DMS79 treated with DMSO at 0.1 percent for 48 hours (cell line): ENCODE data around the gene POU2F2.

ENCODE experiments used
- DNase-seq: peaks from one replicate; lab custom pipeline; 2025; lab: John Stamatoyannopoulos, UW

POU2F2 gene

GRCh38 chr19:42079886-42080763 is 52.1 kb downstream of the POU2F2 start:
- no peak for DNase-seq

DNA sequence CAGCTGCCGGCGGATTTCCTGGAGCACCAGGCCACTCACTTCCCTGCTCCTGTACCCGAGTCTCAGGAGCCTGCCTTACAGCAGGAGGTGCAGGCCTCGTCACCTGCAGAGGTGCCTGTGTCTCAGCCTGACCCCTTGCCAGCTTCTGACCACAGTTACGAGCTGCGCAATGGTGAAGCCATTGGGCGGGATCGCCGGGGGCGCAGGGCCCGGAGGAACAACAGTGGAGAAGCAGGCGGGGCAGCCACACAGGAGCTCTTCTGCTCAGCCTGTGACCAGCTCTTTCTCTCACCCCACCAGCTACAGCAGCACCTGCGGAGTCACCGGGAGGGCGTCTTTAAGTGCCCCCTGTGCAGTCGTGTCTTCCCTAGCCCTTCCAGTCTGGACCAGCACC is 53.0 kb downstream of the POU2F2 start:
- no peak for DNase-seq

DNA sequence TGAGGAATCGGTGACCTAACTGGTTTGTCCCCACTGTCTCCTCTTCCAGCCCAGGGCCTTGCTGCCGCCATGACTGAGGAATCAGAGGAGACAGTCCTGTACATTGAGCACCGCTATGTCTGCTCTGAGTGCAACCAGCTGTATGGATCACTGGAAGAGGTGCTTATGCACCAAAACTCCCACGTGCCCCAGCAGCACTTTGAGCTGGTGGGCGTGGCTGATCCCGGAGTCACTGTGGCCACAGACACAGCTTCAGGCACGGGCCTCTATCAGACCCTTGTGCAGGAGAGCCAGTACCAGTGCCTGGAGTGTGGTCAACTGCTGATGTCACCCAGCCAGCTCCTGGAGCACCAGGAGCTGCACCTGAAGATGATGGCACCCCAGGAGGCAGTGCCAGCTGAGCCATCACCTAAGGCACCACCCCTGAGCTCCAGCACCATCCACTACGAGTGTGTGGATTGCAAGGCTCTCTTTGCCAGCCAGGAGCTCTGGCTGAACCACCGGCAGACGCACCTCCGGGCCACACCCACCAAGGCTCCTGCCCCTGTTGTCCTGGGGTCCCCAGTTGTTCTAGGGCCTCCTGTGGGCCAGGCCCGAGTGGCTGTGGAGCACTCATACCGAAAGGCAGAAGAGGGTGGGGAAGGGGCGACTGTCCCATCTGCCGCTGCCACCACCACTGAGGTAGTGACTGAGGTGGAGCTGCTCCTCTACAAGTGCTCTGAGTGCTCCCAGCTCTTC is 53.5 kb downstream of the POU2F2 start:
- no peak for DNase-seq

- no peak for DNase-seq
Measured at GRCh38 chr19:42078058-42078457, 54.2 kb downstream of the POU2F2 start.

DNA sequence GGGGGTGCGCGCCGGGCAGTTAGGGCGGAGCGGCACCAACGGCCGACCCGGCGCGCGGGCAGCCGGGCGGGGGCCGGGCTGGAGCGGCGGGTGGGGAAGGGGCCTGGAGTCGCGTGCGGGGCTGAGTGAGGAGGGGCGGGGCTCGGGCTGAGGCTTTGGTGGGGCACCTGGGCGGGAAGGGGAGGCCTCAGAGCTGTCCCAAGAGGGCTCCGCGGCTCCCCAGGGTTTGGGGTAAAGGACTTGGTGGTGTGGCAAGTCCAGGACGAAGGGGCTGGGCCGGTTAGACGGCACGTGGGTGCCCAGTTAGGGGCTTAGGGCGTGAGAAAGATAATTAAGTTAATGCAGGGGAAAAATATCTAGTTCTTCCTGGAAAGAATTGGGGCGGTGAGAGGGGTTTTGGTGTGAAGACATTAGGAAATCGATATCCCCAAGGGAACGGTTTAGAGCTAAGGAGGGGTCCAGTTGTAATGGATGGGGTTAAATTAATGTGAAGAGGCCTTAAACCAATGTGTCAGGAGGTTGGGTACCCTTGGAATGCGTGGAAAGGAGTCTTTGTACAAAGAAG is 55.8 kb downstream of the POU2F2 start:
- DNase-seq: no peak

- DNase-seq: peak; percentile 99
Measured at GRCh38 chr19:42075616-42076379, 56.4 kb downstream of the POU2F2 start, which contains the start of gene ZNF574. Gene ZNF574 (plus strand): TSS chr19:42076166. CDS start chr19:42078607, 2,441 bp downstream.

DNA sequence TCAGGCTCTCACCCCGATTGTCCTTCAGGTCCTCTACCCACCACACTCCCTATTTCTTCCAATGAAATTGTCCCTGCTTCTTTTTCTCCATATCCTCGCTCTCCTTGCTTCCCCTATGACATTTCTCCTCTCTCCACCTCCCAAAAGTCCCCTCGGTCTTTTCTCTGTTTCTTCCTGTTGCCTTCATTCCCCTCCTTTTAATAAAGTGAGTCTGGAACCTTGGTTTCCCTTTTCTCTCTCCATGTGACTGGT is 57.0 kb downstream of the POU2F2 start:
- peak; percentile 73 for DNase-seq

GRCh38 chr19:42074513-42075363 is 57.5 kb downstream of the POU2F2 start:
- DNase-seq: no peak

DNA sequence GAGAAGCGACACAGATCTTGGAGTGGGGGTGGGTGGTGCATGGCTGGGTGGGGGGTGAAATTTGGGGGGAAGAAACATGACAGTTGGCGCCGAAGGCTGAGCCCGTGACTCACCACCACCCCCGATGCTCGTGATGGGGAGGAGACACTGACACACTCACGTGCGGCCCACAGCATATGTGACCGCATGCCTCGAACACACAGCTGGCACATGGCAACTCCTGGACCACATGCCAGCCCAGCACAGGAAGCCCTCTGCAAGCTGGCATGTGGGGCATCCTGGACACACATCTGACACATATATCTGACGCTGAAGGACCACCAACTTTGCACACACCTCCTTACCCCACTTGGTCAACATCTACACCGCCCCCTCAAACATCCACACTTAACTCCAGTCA is 61.0 kb downstream of the POU2F2 start:
- no peak for DNase-seq

DNA sequence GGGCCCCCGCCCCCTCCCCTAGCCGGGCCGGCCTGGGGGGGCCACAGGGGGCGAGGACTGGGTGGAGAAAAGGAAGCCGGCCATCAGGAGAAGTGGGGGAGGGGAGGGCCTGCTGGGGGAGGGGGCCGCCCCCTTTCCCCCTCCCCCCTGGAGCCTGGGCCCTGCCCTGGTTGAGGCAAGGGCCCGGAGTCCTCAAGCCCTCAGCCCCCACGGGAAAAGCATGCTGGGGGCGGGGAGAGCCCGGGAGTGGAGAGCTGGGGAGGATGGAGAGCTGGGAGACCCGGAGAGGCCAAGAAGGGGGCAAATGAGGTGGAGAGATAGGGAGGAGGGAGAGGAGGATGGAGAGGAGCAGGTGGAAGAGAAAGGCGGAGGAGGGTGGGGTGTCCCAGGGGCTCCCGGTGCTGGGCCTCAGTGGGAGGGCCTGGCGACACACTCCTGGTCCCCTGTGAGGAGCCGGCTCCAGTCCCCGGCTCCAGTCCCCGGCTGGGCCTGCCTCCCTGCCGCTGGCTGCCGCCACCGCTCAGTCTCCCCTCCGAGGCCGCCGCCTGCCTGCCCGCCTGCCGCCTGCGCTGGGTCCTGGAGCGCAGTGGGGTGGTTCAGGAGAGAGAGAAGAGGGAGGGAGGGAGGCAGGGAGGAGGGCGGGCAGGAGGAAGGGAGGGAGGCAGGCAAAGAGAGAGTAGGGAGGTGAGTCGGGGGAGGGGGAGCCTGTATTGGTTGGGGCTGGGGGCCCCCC is 62.5 kb downstream of the POU2F2 start, which contains the start of gene GRIK5:
Gene GRIK5, minus strand, starts transcription at position 588 of the 733 bp plus-strand sequence. CDS start 4,436 bp downstream, outside the sequence.
- peak; percentile 58 for DNase-seq

DNA sequence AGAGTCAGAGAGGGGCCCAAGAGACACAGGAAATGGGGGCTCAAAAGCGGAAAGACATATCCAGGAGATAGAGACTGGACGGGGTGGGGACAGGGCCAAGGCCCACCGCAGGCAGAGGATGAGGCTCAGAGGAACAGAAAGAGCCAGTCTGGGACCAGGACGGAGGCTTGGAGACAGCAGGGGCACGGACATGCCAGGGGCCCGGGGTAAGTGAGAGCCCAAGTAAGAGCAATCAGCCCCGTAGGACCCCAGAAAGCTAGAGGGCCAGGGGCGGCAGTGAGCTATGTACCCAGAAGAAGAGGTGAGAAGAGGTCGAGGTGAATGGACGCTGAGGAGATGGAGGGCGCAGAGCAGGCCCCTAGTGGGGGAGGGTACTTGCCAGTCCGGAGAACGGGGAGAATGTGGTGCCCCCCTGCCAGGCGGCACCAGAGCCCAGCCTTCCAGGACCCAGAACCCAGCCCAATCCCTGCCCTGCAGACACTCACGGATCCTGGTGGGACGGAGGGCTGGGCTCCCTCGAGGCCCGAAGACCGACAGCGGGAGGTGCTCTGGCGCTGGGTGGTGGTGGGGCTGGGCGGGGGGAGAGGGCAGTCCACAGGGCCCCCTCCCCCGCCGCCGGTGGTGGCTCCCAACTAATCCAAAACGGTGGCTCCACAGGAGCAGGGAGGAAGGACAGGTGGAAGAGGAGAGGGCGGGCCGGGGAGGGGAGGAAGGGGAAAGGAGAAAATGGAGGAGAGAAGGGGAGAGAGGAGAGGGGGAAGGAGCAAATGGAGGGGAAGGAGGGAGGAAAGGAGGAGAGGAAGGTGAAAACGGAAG is 63.3 kb downstream of the POU2F2 start:
- peak; percentile 18 for DNase-seq

- DNase-seq: no peak
Measured at GRCh38 chr19:42068361-42068755, 63.9 kb downstream of the POU2F2 start.

- no peak for DNase-seq
Measured at GRCh38 chr19:42067315-42067888, 64.8 kb downstream of the POU2F2 start.

- DNase-seq: peak; percentile 40
Measured at GRCh38 chr19:42066075-42066754, 66.0 kb downstream of the POU2F2 start.

GRCh38 chr19:42065511-42065910 is 66.7 kb downstream of the POU2F2 start:
- DNase-seq: no peak

DNA sequence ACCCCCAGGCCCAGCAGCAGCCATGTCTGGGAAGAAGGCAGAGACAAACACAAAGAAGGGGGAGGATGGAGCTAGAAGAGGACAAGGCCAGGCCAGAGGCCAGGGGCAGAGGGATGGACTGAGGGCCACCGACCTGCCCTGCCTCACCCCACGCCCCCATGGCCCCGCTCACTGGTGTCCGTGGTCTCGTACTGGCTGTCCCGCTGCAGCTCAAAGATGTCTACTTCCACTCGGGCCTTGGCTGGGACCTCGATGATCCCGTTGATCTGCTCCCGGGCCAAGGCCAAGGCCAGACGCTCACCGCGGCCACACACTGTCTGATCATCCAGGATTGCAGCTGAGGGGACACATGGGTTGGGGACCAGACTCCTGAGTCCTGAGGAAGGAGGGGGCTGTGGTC is 67.2 kb downstream of the POU2F2 start:
- DNase-seq: no peak

DNA sequence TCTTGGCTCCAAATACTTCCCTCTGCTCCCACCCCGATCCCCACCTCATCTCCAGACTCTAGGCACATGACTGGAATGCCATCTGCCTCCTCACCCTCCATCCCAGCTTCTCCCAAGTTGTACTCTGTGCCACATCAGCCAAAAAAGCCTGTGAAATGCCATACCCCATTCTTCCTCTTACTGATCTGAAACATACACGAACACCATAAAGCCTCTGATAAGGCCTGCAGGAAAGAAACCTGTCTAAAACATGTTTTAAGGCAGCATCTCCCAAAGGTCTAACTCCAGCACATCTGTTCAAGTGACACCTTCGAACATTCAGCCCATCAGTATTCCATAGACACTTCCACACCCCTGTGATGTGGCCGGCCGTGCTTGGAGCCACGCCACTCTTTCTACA is 67.8 kb downstream of the POU2F2 start:
- no peak for DNase-seq

DNA sequence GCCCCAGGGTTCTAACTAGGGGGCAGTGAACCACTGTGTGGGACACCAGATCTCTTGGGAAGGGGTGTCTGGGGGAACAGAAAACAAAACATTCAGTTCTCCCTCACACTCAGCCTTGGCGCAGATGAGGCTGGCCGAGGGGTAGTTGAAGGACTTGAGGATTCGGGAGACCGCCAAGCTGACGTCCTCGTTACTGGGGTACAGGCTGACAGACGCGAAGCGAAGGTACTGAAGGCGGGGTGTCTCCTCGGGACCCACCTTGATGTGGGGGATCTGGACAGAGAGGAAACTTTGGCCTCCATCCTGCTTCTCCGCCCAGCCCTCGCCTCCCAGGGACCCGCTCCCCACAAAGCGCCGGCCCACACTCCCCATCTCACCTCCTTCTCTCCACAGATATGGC is 69.9 kb downstream of the POU2F2 start:
- DNase-seq: no peak

DNA sequence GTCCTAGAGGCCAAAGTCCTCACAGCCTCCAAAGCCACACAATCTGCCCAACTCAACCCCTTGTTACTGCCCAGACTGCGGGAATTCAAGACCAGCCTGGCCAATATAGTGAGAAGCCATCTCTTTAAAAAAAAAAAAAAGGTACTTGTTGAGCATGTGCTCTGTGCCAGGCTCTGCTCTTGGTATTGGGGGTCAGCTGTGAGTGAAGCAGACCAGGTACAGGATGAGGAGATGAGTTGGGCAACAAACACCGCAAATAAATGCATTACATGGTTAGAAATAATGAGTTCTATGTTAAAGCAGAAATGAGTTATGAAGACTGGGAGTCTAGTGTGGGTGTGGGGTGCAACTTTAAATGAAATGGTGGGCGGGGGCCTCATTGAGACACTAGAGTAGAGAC is 72.1 kb downstream of the POU2F2 start:
- DNase-seq: no peak
